ENCODE data around the gene UBE2I. TPM values are rescaled to one million over a fixed set of nuclear protein-coding genes. Genes with fewer than 3 reads are reported as not detected.

Gene UBE2I
- total RNA-seq, 1 experiment from 2014 or later = 290 TPM

- Histone ChIP-seq H3K4me2 (ENCODE audit: insufficient read depth, insufficient read length, low read length) (no peak overlapping the region), H4K8ac (replicated peaks; ENCODE audit: insufficient read length, low read depth, low read length) (no peak overlapping the region), H2BK12ac (ENCODE audit: insufficient read length, low read depth, low read length) (no peak overlapping the region), H3K9ac (ENCODE audit: extremely low read depth, insufficient read length, low read length) (no peak overlapping the region), H4K20me1 (ENCODE audit: control insufficient read depth, insufficient read depth, insufficient read length) (no peaks in the 10 kb centered on the region), H3K4ac (ENCODE audit: low read depth, low read length) (no peak overlapping the region), H2BK5ac (ENCODE audit: insufficient read length, low read length) (no peak overlapping the region), H3K27me3 (ENCODE audit: insufficient read depth, low read length) (no peaks in the 10 kb centered on the region), H3T11ph (ENCODE audit: low read length) (no peak overlapping the region), H4K91ac (ENCODE audit: insufficient read length, low read depth, low read length) (no peak overlapping the region), H3K23ac (ENCODE audit: insufficient read length, low read depth, low read length) (no peak overlapping the region), H3K4me1 (ENCODE audit: insufficient read depth, low read length) (no peaks in the 10 kb centered on the region), H3K27ac (ENCODE audit: insufficient read length, low read depth, low read length) (no peak overlapping the region), H2AK5ac (ENCODE audit: insufficient read length, low read length) (no peak overlapping the region), H3K18ac (ENCODE audit: insufficient read length, low read depth, low read length) (no peak overlapping the region), H2BK15ac (ENCODE audit: low read depth, low read length) (no peak overlapping the region), H3K56ac (ENCODE audit: insufficient read length, low read depth, low read length) (no peak overlapping the region), H3K9me3 (ENCODE audit: control insufficient read depth, low read depth, low read length) (no peaks in the 10 kb centered on the region), H4K5ac (ENCODE audit: insufficient read length, low read depth, low read length) (no peak overlapping the region), H3K79me2 (ENCODE audit: insufficient read depth, low read length) (0 out of 2 replicates have a peak, but pooled peaks cover 2% of the 10 kb centered on the region), H3K14ac (ENCODE audit: insufficient read depth, low read length) (no peak overlapping the region), H2BK120ac (ENCODE audit: low read depth, low read length, poor library complexity, severe bottlenecking) (no peak overlapping the region), H3K23me2 (ENCODE audit: insufficient read length, low read depth, low read length, poor library complexity, severe bottlenecking) (no peaks in the 10 kb centered on the region), H3K79me1 (ENCODE audit: insufficient read depth, low read depth, low read length, poor library complexity, severe bottlenecking) (no peaks in the 10 kb centered on the region), H2AFZ (ENCODE audit: low read length) (no peak overlapping the region), H2BK20ac (ENCODE audit: low read depth, low read length, poor library complexity, severe bottlenecking) (no peak overlapping the region)
- peak; percentile 81 for DNase-seq
- H3K4me3 Mint-ChIP-seq = no peak overlapping the region; a peak in 1 of 5 replicates
- H3K9me3 Mint-ChIP-seq = no peaks in the 10 kb centered on the region
- no peaks in the 10 kb centered on the region for H3K27me3 Mint-ChIP-seq (ENCODE audit: low read depth)
- peak; percentile 93 for TF ChIP-seq CTCF (conservative IDR thresholded peaks at IDR 0.05)
- H3K27ac Mint-ChIP-seq = peak overlapping the region in 1 of 3 experiments; percentile 77; a peak in 1 of 7 replicates
- H3K36me3 Mint-ChIP-seq (ENCODE audit: insufficient read depth in 1 of 3, low read depth in 3 of 3) = peaks cover 18 to 49% (median 37%) of the 10 kb centered on the region in 3 experiments; a peak in 6 of 7 replicates
- no peaks in the 10 kb centered on the region for H3K4me1 Mint-ChIP-seq
- WGBS (ENCODE audit: extremely low coverage, insufficient read length, low lambda C conversion rate) = no CpG with 5 or more reads among the region's 18 CpGs
Measured at GRCh38 chr16:1363501-1364041, 54.1 kb downstream of the UBE2I start.

All from H9 (cell line).